ENCODE results near the gene SLC27A1.
"Not testable (repeated sequence)": the region's sequence is repeated elsewhere in the genome, so short reads cannot be mapped to it uniquely, and the experiment has no call there.

SLC27A1 gene

DNA sequence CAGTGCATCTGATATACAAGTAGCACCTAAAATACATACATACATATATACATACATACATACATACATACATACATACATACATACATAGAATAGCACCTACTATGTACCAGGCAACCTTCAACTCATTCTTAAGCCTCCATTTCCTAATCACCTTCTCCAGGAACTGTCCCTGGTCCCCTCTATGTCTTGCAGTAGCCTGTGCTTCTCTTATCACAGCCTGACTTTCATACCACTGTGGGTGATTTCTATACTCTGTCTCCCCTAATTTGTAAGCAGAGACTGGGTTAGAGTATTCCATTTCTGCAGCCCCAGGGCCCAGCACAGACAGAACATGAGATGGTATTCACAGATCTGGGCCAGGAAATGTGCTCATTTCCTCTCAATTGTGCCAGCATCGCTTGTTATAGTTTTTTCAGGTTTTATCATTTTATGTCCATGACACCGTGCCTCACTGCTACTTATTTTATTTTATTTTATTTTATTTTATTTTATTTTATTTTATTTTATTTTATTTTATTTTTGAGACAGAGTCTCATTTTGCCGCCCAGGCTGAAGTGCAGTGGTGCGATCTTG lies 70.9 kb downstream of the SLC27A1 start:
- DNase-seq: no peak

GRCh38 chr19:17542042-17542441 lies 71.7 kb downstream of the SLC27A1 start:
- DNase-seq: no peak

DNA sequence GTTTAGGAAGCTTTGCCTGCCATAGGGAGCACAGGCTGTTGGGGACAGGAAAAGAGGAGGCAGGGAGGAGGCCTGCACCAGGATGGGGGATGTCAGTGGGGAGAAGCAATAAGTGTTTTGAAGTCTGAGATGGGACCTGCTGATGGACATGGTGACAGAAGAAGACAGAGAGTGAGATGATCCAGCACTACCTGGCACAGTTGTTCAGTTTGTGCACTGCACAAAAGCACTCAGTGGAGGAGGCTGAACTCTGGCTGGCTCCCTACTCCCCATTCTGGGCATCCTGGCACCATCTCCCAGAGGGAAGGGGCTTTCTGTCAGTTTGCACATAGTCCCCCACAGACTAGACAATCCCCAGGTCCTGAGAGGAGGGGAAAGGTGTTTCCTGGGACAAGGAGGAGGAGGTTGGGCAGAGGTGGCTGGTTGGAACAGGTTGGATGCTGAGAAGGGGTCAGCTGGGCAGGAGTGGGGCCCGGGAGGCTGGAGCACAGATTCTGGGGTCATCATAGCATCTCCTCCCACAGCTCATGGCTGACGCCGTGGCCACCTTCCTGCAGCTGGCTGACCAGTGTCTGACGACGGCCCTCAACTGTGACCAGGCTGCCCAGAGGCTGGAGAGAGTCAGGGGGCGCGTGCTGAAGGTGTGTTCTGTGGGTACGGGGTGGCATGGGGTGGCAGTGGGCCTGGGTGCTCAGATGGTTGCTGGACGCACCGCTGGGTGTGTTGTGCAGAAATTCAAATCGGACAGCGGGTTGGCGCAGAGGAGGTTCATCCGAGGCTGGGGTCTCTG lies 72.7 kb downstream of the SLC27A1 start:
- DNase-seq: no peak

- no peak for DNase-seq
Observed at GRCh38 chr19:17543986-17544385, 73.7 kb downstream of the SLC27A1 start.

DNA sequence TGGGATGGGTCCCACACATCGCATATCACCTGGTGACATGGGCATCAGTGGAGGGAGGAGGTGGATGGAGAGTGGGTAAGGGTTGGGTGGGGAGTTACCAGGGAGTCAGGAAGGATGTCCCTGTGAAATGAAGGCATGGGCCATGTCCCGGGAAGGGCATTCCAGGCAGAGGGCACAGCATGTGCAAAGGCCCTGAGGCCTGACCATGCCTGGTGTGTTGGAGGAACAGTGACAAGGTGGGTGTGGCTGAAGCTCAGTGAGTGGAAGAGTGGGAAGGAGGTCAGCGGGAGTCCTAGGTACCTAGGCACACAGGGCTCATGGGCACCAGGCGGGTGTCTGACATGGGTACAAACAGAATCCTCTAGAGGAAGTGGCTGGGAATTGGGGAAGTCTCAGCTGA lies 74.1 kb downstream of the SLC27A1 start:
- DNase-seq: no peak

GRCh38 chr19:17548145-17548544 lies 77.8 kb downstream of the SLC27A1 start:
- no peak for DNase-seq

DNA sequence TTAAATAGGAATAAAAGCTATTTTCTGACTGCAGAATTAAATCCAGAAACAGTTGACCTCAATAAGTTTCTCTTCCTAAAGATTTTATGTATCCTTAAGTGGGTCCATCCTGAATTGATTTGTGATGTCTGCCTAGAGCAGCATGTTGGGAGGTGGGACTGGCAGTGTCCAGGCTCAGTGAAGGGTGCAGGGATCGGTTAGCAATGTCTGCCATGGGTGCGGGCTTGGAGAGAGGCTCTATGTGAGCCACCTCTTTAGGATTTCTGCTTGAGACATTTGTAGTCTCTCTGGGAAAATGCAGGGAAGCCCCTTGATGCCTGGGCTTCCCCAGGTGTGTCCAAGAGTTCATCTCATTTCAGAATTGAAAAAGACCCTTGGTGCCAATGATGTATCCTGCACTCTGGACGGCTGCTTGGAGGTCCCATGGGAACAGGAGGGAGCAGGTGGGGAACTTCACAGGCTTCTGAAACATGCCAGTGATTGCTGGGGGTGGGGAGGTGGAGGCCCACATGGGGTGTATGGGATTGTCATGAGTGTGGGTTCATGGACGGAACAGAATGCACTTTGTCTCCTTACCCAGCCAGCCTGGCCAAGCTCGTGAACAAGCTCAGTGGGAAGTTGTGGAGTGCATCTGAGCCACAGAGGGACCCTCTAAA lies 78.9 kb downstream of the SLC27A1 start:
- DNase-seq: no peak

GRCh38 chr19:17550076-17550667 lies 79.8 kb downstream of the SLC27A1 start:
- DNase-seq: no peak

DNA sequence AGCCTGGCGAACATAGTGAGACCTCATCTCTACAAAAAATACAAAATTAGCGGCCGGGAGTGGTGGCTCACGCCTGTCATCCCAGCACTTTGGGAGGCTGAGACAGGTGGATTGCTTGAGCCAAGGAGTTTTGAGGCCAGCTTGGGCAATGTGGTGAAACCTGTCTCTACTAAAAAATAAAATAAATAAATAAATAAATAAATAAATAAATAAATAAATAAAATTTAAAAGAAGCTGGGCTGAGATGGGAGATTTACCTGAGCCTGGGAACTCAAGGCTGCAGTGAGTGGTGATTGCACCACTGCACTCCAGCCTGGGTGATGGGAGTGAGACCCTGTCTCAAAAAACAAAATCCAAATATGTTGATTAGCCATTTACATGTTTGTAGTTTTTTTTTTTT lies 82.4 kb downstream of the SLC27A1 start:
- DNase-seq: not testable (repeated sequence)

DNA sequence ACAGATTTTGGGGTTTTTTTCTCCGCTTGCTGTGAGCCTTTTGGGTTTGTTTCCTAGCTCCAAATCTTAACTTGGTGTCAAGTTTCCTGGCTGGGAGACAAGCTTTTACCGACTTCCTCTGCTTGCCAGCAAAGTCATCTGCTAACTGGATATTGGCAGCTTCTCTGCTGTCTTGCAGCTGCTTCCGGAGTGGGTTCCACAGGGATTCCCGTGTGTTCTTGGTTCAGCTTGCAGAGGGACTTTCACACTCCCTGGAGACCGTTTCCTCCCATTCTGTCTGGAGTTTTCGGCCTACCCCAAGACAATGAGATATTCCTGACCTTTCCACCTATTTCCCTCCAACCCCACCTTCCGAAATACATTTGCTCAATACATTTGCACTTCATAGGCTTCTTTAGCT lies 82.9 kb downstream of the SLC27A1 start:
- no peak for DNase-seq

GRCh38 chr19:17554968-17555479 lies 84.7 kb downstream of the SLC27A1 start:
- no peak for DNase-seq

DNA sequence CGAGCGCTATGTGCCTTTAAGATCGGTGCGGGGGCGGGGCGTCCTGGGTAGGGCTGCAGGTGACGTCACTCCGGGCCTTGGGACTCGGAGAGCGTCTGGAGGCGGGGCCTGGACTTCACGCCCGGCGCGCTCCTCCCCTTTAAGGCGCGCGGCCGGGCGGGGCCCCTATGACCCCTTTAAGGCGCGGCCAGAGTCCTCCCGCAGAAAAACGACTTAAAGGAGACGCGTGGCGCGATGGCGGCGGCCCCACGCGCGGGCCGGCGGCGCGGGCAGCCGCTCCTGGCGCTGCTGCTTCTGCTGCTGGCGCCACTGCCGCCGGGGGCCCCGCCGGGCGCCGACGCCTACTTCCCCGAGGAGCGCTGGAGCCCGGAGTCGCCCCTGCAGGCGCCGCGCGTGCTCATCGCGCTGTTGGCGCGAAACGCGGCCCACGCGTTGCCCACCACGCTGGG lies 85.2 kb downstream of the SLC27A1 start, which contains the start of gene COLGALT1:
Gene COLGALT1, plus strand, starts transcription at position 170 of the 449 bp plus-strand sequence. Its CDS starts 65 bp downstream, at position 235.
- DNase-seq: peak; percentile 84
